Measurements from ENCODE around the gene GTPBP1. TPM values are rescaled to one million over a fixed set of nuclear protein-coding genes. Genes with fewer than 3 reads are reported as not detected.

Gene GTPBP1
- total RNA-seq, 1 experiment from 2014 or later, result 108 TPM

- no peak overlapping the region for H3K4me2 ChIP-seq (ENCODE audit: insufficient read depth, insufficient read length, low read length)
- no peak overlapping the region for H2BK5ac ChIP-seq (ENCODE audit: insufficient read length, low read length)
These were observed 66.8 kb downstream of the GTPBP1 start for GRCh38 chr22:38772623-38772873.

More at GRCh38 chr22:38772623-38772873, 66.8 kb downstream of the GTPBP1 start:
- WGBS (ENCODE audit: extremely low coverage, insufficient read length, low lambda C conversion rate), result no CpG with 5 or more reads among the region's 8 CpGs
- no peak for TF ChIP-seq CTCF (conservative IDR thresholded peaks at IDR 0.05)
- Histone ChIP-seq H3K79me1 (ENCODE audit: insufficient read depth, low read depth, low read length, poor library complexity, severe bottlenecking) (no peaks in the 10 kb centered on the region), H3K27me3 (ENCODE audit: insufficient read depth, low read length) (no peaks in the 10 kb centered on the region), H3K56ac (ENCODE audit: insufficient read length, low read depth, low read length) (no peak overlapping the region), H2BK20ac (ENCODE audit: low read depth, low read length, poor library complexity, severe bottlenecking) (no peak overlapping the region), H3K9me3 (ENCODE audit: control insufficient read depth, low read depth, low read length) (no peaks in the 10 kb centered on the region), H3K4ac (ENCODE audit: low read depth, low read length) (no peak overlapping the region), H2AK5ac (ENCODE audit: insufficient read length, low read length) (no peak overlapping the region), H4K20me1 (ENCODE audit: control insufficient read depth, insufficient read depth, insufficient read length) (no peaks in the 10 kb centered on the region), H4K91ac (ENCODE audit: insufficient read length, low read depth, low read length) (no peak overlapping the region), H3K4me1 (ENCODE audit: insufficient read depth, low read length) (no peaks in the 10 kb centered on the region), H2BK120ac (ENCODE audit: low read depth, low read length, poor library complexity, severe bottlenecking) (no peak overlapping the region), H3K18ac (ENCODE audit: insufficient read length, low read depth, low read length) (no peak overlapping the region), H2BK15ac (ENCODE audit: low read depth, low read length) (no peak overlapping the region), H4K5ac (ENCODE audit: insufficient read length, low read depth, low read length) (no peak overlapping the region), H3T11ph (ENCODE audit: low read length) (no peak overlapping the region), H3K23ac (ENCODE audit: insufficient read length, low read depth, low read length) (no peak overlapping the region), H4K8ac (replicated peaks; ENCODE audit: insufficient read length, low read depth, low read length) (no peak overlapping the region), H3K14ac (ENCODE audit: insufficient read depth, low read length) (no peak overlapping the region), H2AFZ (ENCODE audit: low read length) (no peak overlapping the region), H3K23me2 (ENCODE audit: insufficient read length, low read depth, low read length, poor library complexity, severe bottlenecking) (no peaks in the 10 kb centered on the region), H2BK12ac (ENCODE audit: insufficient read length, low read depth, low read length) (no peak overlapping the region), H3K9ac (ENCODE audit: extremely low read depth, insufficient read length, low read length) (no peak overlapping the region), H3K27ac (ENCODE audit: insufficient read length, low read depth, low read length) (no peak overlapping the region), H3K79me2 (ENCODE audit: insufficient read depth, low read length) (no peaks in the 10 kb centered on the region)
- no peaks in the 10 kb centered on the region for H3K9me3 Mint-ChIP-seq
- no peaks in the 10 kb centered on the region for H3K36me3 Mint-ChIP-seq (ENCODE audit: insufficient read depth in 1 of 3, low read depth in 3 of 3)
- H3K4me1 Mint-ChIP-seq, result peaks cover 4 to 17% of the 10 kb centered on the region in 2 experiments
- peaks cover 2% of the 10 kb centered on the region for H3K27me3 Mint-ChIP-seq (ENCODE audit: low read depth)
- H3K4me3 Mint-ChIP-seq, result no peak overlapping the region
- no peak for DNase-seq
- H3K27ac Mint-ChIP-seq, result no peak overlapping the region; a peak in 1 of 7 replicates

All from H9 (cell line).